Mucosa of stomach (tissue), 1 donor: ENCODE data around the gene FXN.

ENCODE experiments used
- H3K27me3 ChIP-seq: one replicate; pipeline ENCODE4 v1.7.0; 2013; ENCODE audit warnings: mild to moderate bottlenecking, low read length; ENCODE audit not compliant: control insufficient read depth, insufficient read depth
- H3K36me3 ChIP-seq: one replicate; pipeline ENCODE4 v1.7.0; 2013; ENCODE audit warnings: low read length; ENCODE audit not compliant: control insufficient read depth, insufficient read depth
- H3K4me1 ChIP-seq: one replicate; pipeline ENCODE4 v1.7.0; 2013; ENCODE audit warnings: mild to moderate bottlenecking, low read length; ENCODE audit not compliant: control insufficient read depth, insufficient read depth
- H3K4me3 ChIP-seq: one replicate; pipeline ENCODE4 v1.7.0; 2013; ENCODE audit warnings: low read length
- H3K9ac ChIP-seq: one replicate; pipeline ENCODE4 v1.7.0; 2013; ENCODE audit warnings: mild to moderate bottlenecking, low read length, moderate library complexity
- H3K9me3 ChIP-seq: one replicate; pipeline ENCODE4 v1.7.0; 2013; ENCODE audit warnings: mild to moderate bottlenecking, low read length, moderate library complexity; ENCODE audit not compliant: control insufficient read depth
- donor health status: Pancreatic carcinoma.

FXN gene

GRCh38 chr9:69137311-69137710 lies 101.8 kb downstream of the FXN start:
- Histone ChIP-seq H3K27me3 (no peaks in the 10 kb centered on the region), H3K4me3 (no peak overlapping the region), H3K9me3 (no peaks in the 10 kb centered on the region), H3K36me3 (no peaks in the 10 kb centered on the region), H3K9ac (no peak overlapping the region), H3K4me1 (peaks cover 47% of the 10 kb centered on the region)

- H3K9ac ChIP-seq, result no peak overlapping the region
- no peak overlapping the region for H3K4me3 ChIP-seq
- peaks cover 34% of the 10 kb centered on the region for H3K4me1 ChIP-seq
- H3K27me3 ChIP-seq, result no peaks in the 10 kb centered on the region
- no peaks in the 10 kb centered on the region for H3K9me3 ChIP-seq
- H3K36me3 ChIP-seq, result no peaks in the 10 kb centered on the region
Observed at GRCh38 chr9:69139596-69139995, 104.0 kb downstream of the FXN start.

GRCh38 chr9:69140123-69140735 lies 104.7 kb downstream of the FXN start:
- Histone ChIP-seq H3K4me1 (peaks cover 28% of the 10 kb centered on the region), H3K4me3 (no peak overlapping the region), H3K36me3 (no peaks in the 10 kb centered on the region), H3K27me3 (no peaks in the 10 kb centered on the region), H3K9me3 (no peaks in the 10 kb centered on the region), H3K9ac (no peak overlapping the region)

GRCh38 chr9:69141851-69142250 lies 106.3 kb downstream of the FXN start:
- H3K9ac ChIP-seq, result no peak overlapping the region
- no peak overlapping the region for H3K4me3 ChIP-seq
- no peaks in the 10 kb centered on the region for H3K27me3 ChIP-seq
- H3K4me1 ChIP-seq, result peaks cover 23% of the 10 kb centered on the region
- H3K9me3 ChIP-seq, result no peaks in the 10 kb centered on the region
- no peaks in the 10 kb centered on the region for H3K36me3 ChIP-seq

- H3K36me3 ChIP-seq, result no peaks in the 10 kb centered on the region
- no peaks in the 10 kb centered on the region for H3K27me3 ChIP-seq
- no peak overlapping the region for H3K9ac ChIP-seq
- H3K9me3 ChIP-seq, result no peaks in the 10 kb centered on the region
- no peak overlapping the region for H3K4me3 ChIP-seq
- peaks cover 18% of the 10 kb centered on the region for H3K4me1 ChIP-seq
Observed at GRCh38 chr9:69143291-69143690, 107.7 kb downstream of the FXN start.

GRCh38 chr9:69145144-69145715 lies 109.7 kb downstream of the FXN start:
- H3K4me1 ChIP-seq, result peaks cover 15% of the 10 kb centered on the region
- no peak overlapping the region for H3K9ac ChIP-seq
- H3K27me3 ChIP-seq, result no peaks in the 10 kb centered on the region
- H3K36me3 ChIP-seq, result no peaks in the 10 kb centered on the region
- H3K9me3 ChIP-seq, result no peaks in the 10 kb centered on the region
- H3K4me3 ChIP-seq, result no peak overlapping the region

- Histone ChIP-seq H3K36me3 (no peaks in the 10 kb centered on the region), H3K9me3 (no peaks in the 10 kb centered on the region), H3K4me1 (peaks cover 7% of the 10 kb centered on the region), H3K27me3 (no peaks in the 10 kb centered on the region), H3K9ac (no peak overlapping the region), H3K4me3 (no peak overlapping the region)
Observed at GRCh38 chr9:69147041-69147834, 111.7 kb downstream of the FXN start.

- H3K9ac ChIP-seq, result no peak overlapping the region
Observed at GRCh38 chr9:69149321-69149807, 113.8 kb downstream of the FXN start.

More at GRCh38 chr9:69149321-69149807, 113.8 kb downstream of the FXN start:
- Histone ChIP-seq H3K4me3 (no peak overlapping the region), H3K4me1 (peaks cover 5% of the 10 kb centered on the region), H3K27me3 (no peaks in the 10 kb centered on the region), H3K9me3 (no peaks in the 10 kb centered on the region), H3K36me3 (no peaks in the 10 kb centered on the region)
